K562 (cell line): ENCODE measurements around the gene STIM1. TPM values are rescaled to one million over a fixed set of nuclear protein-coding genes. Genes with fewer than 3 reads are reported as not detected.

Experiments
- ATAC-seq: fragments of 200-7000 bp; cut with Tn5 transposase; 3 replicates; pipeline ENCODE4 v1.9.1; 2020; ENCODE audit warnings: moderate library complexity
- BruUV-seq: library from RNA; stranded (reverse); fragments of 400-500 nt; replicated peaks from 2 replicates; lab custom pipeline; 2021; lab: Mats Ljungman, UMichigan
- CTCF ChIA-PET: fragments of 300-600 bp; formaldehyde crosslinking; extraction: SDS; loops from one replicate; lab custom pipeline; 2021; ENCODE audit warnings: low intra/inter-chr PET ratio; lab: Yijun Ruan, JAX
- POLR2A ChIA-PET: fragments of 300-600, 350-650 bp; sonication (Branson Sonifier 250); formaldehyde crosslinking; extraction: SDS; loops from one replicate; lab custom pipeline; 2021; ENCODE audit warnings: antibody characterized with exemption, inconsistent platforms; lab: Yijun Ruan, JAX
- DNase-seq, 4 experiments: peaks; one replicate each; pipeline versions ENCODE4 v3.0.0 to v3.0.0-alpha.2; 2011 to 2018; ENCODE audit warnings: low spot score in 3 of 4, mixed read lengths in 3 of 4; ENCODE audit errors: extremely low read depth in 1 of 4
- FAIRE-seq: peaks from 2 replicates; lab custom pipeline; 2011; peaks lifted over from hg19 to GRCh38; lab: Jason Lieb, UNC
- H2AFZ ChIP-seq: 2 replicates; pipeline ENCODE4 v1.6.0; 2011; ENCODE audit warnings: low read depth, low read length, control low read depth, inconsistent platforms
- H3K27ac ChIP-seq: fragments of 200-600 bp; 3 replicates; pipeline ENCODE4 v1.8.0; 2011; ENCODE audit warnings: low read depth, mild to moderate bottlenecking, control low read depth, inconsistent platforms, low read length, moderate library complexity, mixed read lengths; ENCODE audit errors: extremely low read depth
- H3K27me3 ChIP-seq, 2 experiments: fragments of 300-600 bp in 1 of 2; 2 replicates in 1 of 2; 3 replicates in 1 of 2; pipeline versions ENCODE4 v1.6.0 to v1.8.0; 2011; ENCODE audit warnings: inconsistent platforms in 2 of 2, low read length in 2 of 2, mild to moderate bottlenecking in 1 of 2, mixed read lengths in 1 of 2, moderate library complexity in 1 of 2; ENCODE audit not compliant: control insufficient read depth in 2 of 2, insufficient read depth in 2 of 2
- H3K36me3 ChIP-seq: fragments of 300-600 bp; 3 replicates; pipeline ENCODE4 v1.8.0; 2011; ENCODE audit warnings: mild to moderate bottlenecking, low read length, inconsistent platforms; ENCODE audit not compliant: control insufficient read depth, insufficient read depth
- H3K4me1 ChIP-seq, 2 experiments: fragments of 200-600 bp in 1 of 2; replicated peaks in 1 of 2; 2 replicates in 1 of 2; 3 replicates in 1 of 2; pipeline versions ENCODE4 v1.5.1 to v1.8.0; 2011; ENCODE audit warnings: inconsistent platforms in 2 of 2, low read length in 2 of 2, mild to moderate bottlenecking in 1 of 2, mixed read lengths in 1 of 2, moderate library complexity in 1 of 2; ENCODE audit not compliant: control insufficient read depth in 2 of 2, insufficient read depth in 2 of 2
- H3K4me2 ChIP-seq: 2 replicates; pipeline ENCODE4 v1.6.1; 2011; ENCODE audit warnings: low read length, control low read depth, inconsistent platforms, mixed read lengths; ENCODE audit not compliant: insufficient read depth
- H3K4me3 ChIP-seq: fragments of 200-600 bp; sonication (generic), shearing (Covaris generic); 2 replicates; pipeline ENCODE4 v1.5.1; 2016; ENCODE audit warnings: control low read depth, inconsistent platforms
- H3K79me2 ChIP-seq: fragments of 200-600 bp; 3 replicates; pipeline ENCODE4 v1.8.0; 2011; ENCODE audit warnings: low read length, inconsistent platforms; ENCODE audit not compliant: control insufficient read depth, insufficient read depth
- H3K9ac ChIP-seq, 2 experiments: 2 replicates each; pipeline versions ENCODE4 v1.6.0 to v1.6.1; 2011; ENCODE audit warnings: low read depth in 2 of 2, low read length in 2 of 2, control low read depth in 1 of 2, inconsistent platforms in 1 of 2, mild to moderate bottlenecking in 1 of 2, mixed read lengths in 1 of 2; ENCODE audit not compliant: insufficient read depth in 1 of 2
- H3K9me1 ChIP-seq: one replicate; pipeline ENCODE4 v1.6.0; 2011; ENCODE audit warnings: inconsistent platforms, mild to moderate bottlenecking, low read length, moderate library complexity; ENCODE audit not compliant: control insufficient read depth, insufficient read depth
- H3K9me3 ChIP-seq: replicated peaks from 2 replicates; pipeline ENCODE4 v1.5.1; 2011; ENCODE audit warnings: low read depth, low read length, inconsistent platforms; ENCODE audit not compliant: control insufficient read depth, insufficient read depth
- H4K20me1 ChIP-seq: replicated peaks from 2 replicates; pipeline ENCODE4 v1.6.1; 2011; ENCODE audit warnings: low read length, inconsistent platforms, mixed read lengths; ENCODE audit not compliant: control insufficient read depth, insufficient read depth
- GTF2A2 ChIP-seq: IDR thresholded peaks from 2 replicates; pipeline ENCODE4 v1.6.1; 2016; ENCODE audit warnings: mild to moderate bottlenecking, missing genetic modification characterization, missing compliant biosample characterization
- HNRNPH1 ChIP-seq: fragments of 200-400 bp; formaldehyde crosslinking; optimal IDR thresholded peaks from 2 replicates; pipeline ENCODE3; 2017; ENCODE audit warnings: low read depth, mild to moderate bottlenecking, low read length, moderate library complexity
- HNRNPK ChIP-seq: fragments of 200-400 bp; formaldehyde crosslinking; IDR thresholded peaks from one replicate; pipeline ENCODE4 v1.6.1; 2018; ENCODE audit warnings: mild to moderate bottlenecking, low read depth, low read length; ENCODE audit not compliant: poor library complexity, severe bottlenecking
- ILF3 ChIP-seq: fragments of 450-650 bp; IDR thresholded peaks from 2 replicates; pipeline ENCODE4 v1.6.1; 2018; ENCODE audit warnings: antibody characterized with exemption, mild to moderate bottlenecking, moderate library complexity, borderline replicate concordance
- MAFG ChIP-seq: fragments of 450-650 bp; conservative IDR thresholded peaks from 2 replicates; pipeline ENCODE4 v1.6.1; 2016; ENCODE audit warnings: missing genetic modification characterization, missing compliant biosample characterization
- RBM25 ChIP-seq: fragments of 200-400 bp; formaldehyde crosslinking; IDR thresholded peaks from 2 replicates; pipeline ENCODE4 v1.6.1; 2018; ENCODE audit warnings: low read length, low read depth, moderate library complexity; ENCODE audit not compliant: severe bottlenecking
- WGBS: fragments of 100-300 bp; shearing (Covaris generic); methylation state at CpG from one replicate; pipeline ENCODE4 v1.1.6; 2016; ENCODE audit warnings: low coverage, mixed read lengths; ENCODE audit not compliant: insufficient coverage; ENCODE audit errors: missing lambda C conversion rate; 5-methylcytosine and 5-hydroxymethylcytosine counted together
- in situ Hi-C: fragments of 300-500 bp; cut with MboI; formaldehyde crosslinking; loops from 4 replicates; pipeline ENCODE4 v1.15.0; 2018; ENCODE audit warnings: inconsistent platforms, mixed read lengths
- intact Hi-C: fragments of 100-400 bp; cut with micrococcal nuclease; formaldehyde crosslinking; loops from 2 replicates; pipeline ENCODE4 v1.14.2; 2022
- polyA plus RNA-seq, 8 experiments: library from polyadenylated mRNA; depleted of rRNA in 4 of 8; stranded (reverse) in 5 of 8; unstranded in 3 of 8; fragments of >200 nt; fragmentation: Nextera tagmentation in 2 of 8; fragmentation: Illumina TruSeq in 1 of 8; extraction: Ambion mirVana in 2 of 8; extraction: Trizol in 1 of 8; gene quantifications; 2 replicates each; pipeline versions ENCODE4 v1.2.1 to v1.2.3, GENCODE V29; 2011 to 2014; ENCODE audit warnings: inconsistent platforms in 1 of 8, missing spikeins in 1 of 8
- total RNA-seq, 7 experiments: library from RNA; depleted of rRNA in 6 of 7; stranded (reverse); fragments of >200 nt in 6 of 7; fragmentation: Illumina TruSeq in 2 of 7; extraction: Trizol in 2 of 7; gene quantifications; 2 replicates each; pipeline versions ENCODE4 v1.2.1 to v1.2.3, GENCODE V29; 2011 to 2021; ENCODE audit warnings: low replicate concordance in 1 of 7
- TF ChIP-seq, protein P1 (sequence below): sonication (generic); formaldehyde crosslinking; IDR thresholded peaks from 2 replicates; pipeline ENCODE4 v1.8.1; 2023; ENCODE audit warnings: mild to moderate bottlenecking, missing genetic modification reagents, moderate library complexity

Gene STIM1
- total and polyA plus RNA-seq, 9 of the 15 experiments (the other 6 are each of a cell fraction or from before 2014, with no cell fraction given), result 7.7 to 50.5 (median 22.5) TPM

GRCh38 chr11:3820971-3821370 is 34.5 kb upstream of the STIM1 start:
- TF ChIP-seq, protein P1, sequence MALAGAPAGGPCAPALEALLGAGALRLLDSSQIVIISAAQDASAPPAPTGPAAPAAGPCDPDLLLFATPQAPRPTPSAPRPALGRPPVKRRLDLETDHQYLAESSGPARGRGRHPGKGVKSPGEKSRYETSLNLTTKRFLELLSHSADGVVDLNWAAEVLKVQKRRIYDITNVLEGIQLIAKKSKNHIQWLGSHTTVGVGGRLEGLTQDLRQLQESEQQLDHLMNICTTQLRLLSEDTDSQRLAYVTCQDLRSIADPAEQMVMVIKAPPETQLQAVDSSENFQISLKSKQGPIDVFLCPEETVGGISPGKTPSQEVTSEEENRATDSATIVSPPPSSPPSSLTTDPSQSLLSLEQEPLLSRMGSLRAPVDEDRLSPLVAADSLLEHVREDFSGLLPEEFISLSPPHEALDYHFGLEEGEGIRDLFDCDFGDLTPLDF (CRISPR knock-in tag), result no peak
- peak; percentile 25 for TF ChIP-seq RBM25
- TF ChIP-seq ILF3, result no peak
- no peak for TF ChIP-seq HNRNPH1
- TF ChIP-seq HNRNPK, result no peak
- no peak for TF ChIP-seq MAFG (tag)
- no peak for TF ChIP-seq GTF2A2
- POLR2A ChIA-PET, result interaction anchor here (1.1 kb wide), 1 partner anchor 12 kb away, joined by 3 read pairs; no protein-coding TSS in a partner anchor
- no peak for FAIRE-seq

More at GRCh38 chr11:3820971-3821370, 34.5 kb upstream of the STIM1 start:
- H3K79me2 ChIP-seq, result peaks cover 14% of the 10 kb centered on the region; the same call in 2 of the 3 replicates
- H3K27ac ChIP-seq, result no peak overlapping the region
- H3K4me2 ChIP-seq, result no peak overlapping the region
- intact Hi-C loops (no loop called here), in situ Hi-C loops (loop anchor here (25.0 kb wide), 1 partner anchor 359 kb away; no protein-coding TSS in a partner anchor)
- H3K4me1 ChIP-seq, result peaks cover 28 to 35% of the 10 kb centered on the region in 2 experiments
- H2AFZ ChIP-seq, result no peak overlapping the region
- ATAC-seq (no peak), DNase-seq (no peak)
- H3K4me3 ChIP-seq, result no peak overlapping the region
- peaks cover 5% of the 10 kb centered on the region for H3K9me1 ChIP-seq
- H3K9ac ChIP-seq, result 0 out of 4 replicates have a peak overlapping the region, but pooled peaks of 1 of the 2 experiments have one; percentile 38
- no peaks in the 10 kb centered on the region for H3K9me3 ChIP-seq
- CTCF ChIA-PET, result interaction anchor here (0.6 kb wide), 1 partner anchor 10 kb away, joined by 3 read pairs; no protein-coding TSS in a partner anchor
- no peaks in the 10 kb centered on the region for H3K27me3 ChIP-seq
- H4K20me1 ChIP-seq, result no peaks in the 10 kb centered on the region
- BruUV-seq, result no TSS peak
- peaks cover 39% of the 10 kb centered on the region; the same call in 2 of the 3 replicates for H3K36me3 ChIP-seq
- WGBS, result 91% methylated on average over 2 of the region's 2 CpGs
